Thyroid gland (tissue), 4 donors: ENCODE measurements around the gene RITA1. TPM values are rescaled to one million over a fixed set of nuclear protein-coding genes. Genes with fewer than 3 reads are reported as not detected.

Experiments
- DNase-seq, 2 donors: peaks; one replicate each; pipeline ENCODE4 v3.0.0-alpha.2; 2019
- H3K27ac ChIP-seq, 3 donors: fragments of 200-600 bp; sonication (generic); 1 replicate in 2 of 3; 2 replicates in 1 of 3; pipeline ENCODE4 v1.5.1; 2016 to 2019; ENCODE audit warnings: mild to moderate bottlenecking in 1 of 3, moderate library complexity in 1 of 3
- H3K27me3 ChIP-seq: fragments of 200-600 bp; sonication (generic); one replicate; pipeline ENCODE4 v1.5.1; 2019
- H3K36me3 ChIP-seq, 2 donors: fragments of 200-600 bp; sonication (generic); one replicate each; pipeline ENCODE4 v1.5.1; 2016 to 2019
- H3K4me1 ChIP-seq, 2 donors: fragments of 200-600 bp; sonication (generic); one replicate each; pipeline ENCODE4 v1.5.1; 2017 to 2019
- H3K4me3 ChIP-seq, 3 donors: fragments of 200-600 bp; sonication (generic); replicated peaks in 1 of 3; 1 replicate in 2 of 3; 2 replicates in 1 of 3; pipeline ENCODE4 v1.5.1; 2016; ENCODE audit warnings: mild to moderate bottlenecking in 1 of 3
- H3K9me3 ChIP-seq: fragments of 200-600 bp; sonication (generic); one replicate; pipeline ENCODE4 v1.5.1; 2017
- POLR2A ChIP-seq, 2 donors: fragments of 450-650 bp; IDR thresholded peaks; one replicate each; pipeline ENCODE4 v1.6.1; 2017; ENCODE audit warnings: antibody characterized with exemption in 2 of 2, mild to moderate bottlenecking in 2 of 2, moderate library complexity in 1 of 2
- WGBS, 2 donors: methylation state at CpG; one replicate each; pipeline ENCODE4 v1.1.5; 2017; 5-methylcytosine and 5-hydroxymethylcytosine counted together
- intact Hi-C: fragments of 100-400 bp; cut with DNase I; formaldehyde crosslinking; loops from one replicate; pipeline ENCODE4 v1.15.1; 2023
- microRNA-seq: library from miRNA; unstranded; fragments of <30 nt; microRNA quantifications from one replicate; pipeline ENCODE4, GENCODE V29; 2016
- small RNA-seq: library from RNA; depleted of rRNA; stranded (forward); fragments of <200 nt; gene quantifications from one replicate; pipeline ENCODE3, GENCODE V24; 2016
- total RNA-seq, 4 donors: library from RNA; depleted of rRNA; stranded (reverse); fragments of >200 nt; gene quantifications; one replicate each; pipeline ENCODE4 v1.2.3, GENCODE V29; 2016
- TF ChIP-seq, protein P1 (sequence below), 6 experiments: fragments of 200-600 bp in 3 of 6; fragments of 450-650 bp in 3 of 6; sonication (generic) in 3 of 6; IDR thresholded peaks; one replicate each; pipeline ENCODE4 v1.5.1; 2016 to 2019; ENCODE audit warnings: antibody characterized with exemption in 6 of 6, mild to moderate bottlenecking in 2 of 6, inconsistent platforms in 1 of 6, moderate library complexity in 1 of 6

The RITA1 gene
- total RNA-seq, 4 donors from 2014 or later: 26.6 to 39.6 (median 32.8) TPM

DNA sequence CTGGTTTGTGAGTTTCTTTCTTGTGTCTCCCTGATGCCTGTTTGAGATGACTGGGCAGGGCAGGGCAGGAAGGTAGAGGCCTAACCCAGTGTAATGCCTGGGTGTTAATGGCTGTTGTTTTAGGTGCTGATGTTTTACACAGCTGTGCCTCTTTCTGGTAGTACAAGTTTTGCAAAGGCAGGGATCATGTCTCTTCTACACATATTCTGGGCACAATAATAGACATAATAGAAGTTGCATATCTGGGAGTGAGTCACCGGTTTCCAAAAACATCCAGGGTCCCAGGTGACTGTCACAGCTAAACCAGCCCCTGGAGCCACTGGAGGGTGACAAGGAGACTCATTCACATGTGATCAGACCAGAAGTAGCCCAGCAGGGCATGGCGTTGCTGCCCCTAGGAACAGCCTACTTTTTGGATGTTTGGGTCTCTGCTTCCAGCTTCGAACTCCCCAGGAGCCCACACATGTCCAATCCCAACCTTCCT, 53.8 kb downstream of the RITA1 start:
- H3K27me3 ChIP-seq: no peaks in the 10 kb centered on the region
- H3K27ac ChIP-seq: peak overlapping the region; percentile 94 to 98 (median 96)
- peak; percentile 81 to 86 for DNase-seq
- H3K4me1 ChIP-seq: peaks cover 98 to 99% of the 10 kb centered on the region in 2 donors
- no peak for TF ChIP-seq POLR2A (IDR thresholded peaks at IDR 0.05)
- TF ChIP-seq, protein P1, sequence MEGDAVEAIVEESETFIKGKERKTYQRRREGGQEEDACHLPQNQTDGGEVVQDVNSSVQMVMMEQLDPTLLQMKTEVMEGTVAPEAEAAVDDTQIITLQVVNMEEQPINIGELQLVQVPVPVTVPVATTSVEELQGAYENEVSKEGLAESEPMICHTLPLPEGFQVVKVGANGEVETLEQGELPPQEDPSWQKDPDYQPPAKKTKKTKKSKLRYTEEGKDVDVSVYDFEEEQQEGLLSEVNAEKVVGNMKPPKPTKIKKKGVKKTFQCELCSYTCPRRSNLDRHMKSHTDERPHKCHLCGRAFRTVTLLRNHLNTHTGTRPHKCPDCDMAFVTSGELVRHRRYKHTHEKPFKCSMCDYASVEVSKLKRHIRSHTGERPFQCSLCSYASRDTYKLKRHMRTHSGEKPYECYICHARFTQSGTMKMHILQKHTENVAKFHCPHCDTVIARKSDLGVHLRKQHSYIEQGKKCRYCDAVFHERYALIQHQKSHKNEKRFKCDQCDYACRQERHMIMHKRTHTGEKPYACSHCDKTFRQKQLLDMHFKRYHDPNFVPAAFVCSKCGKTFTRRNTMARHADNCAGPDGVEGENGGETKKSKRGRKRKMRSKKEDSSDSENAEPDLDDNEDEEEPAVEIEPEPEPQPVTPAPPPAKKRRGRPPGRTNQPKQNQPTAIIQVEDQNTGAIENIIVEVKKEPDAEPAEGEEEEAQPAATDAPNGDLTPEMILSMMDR (IDR thresholded peaks at IDR 0.05): no peak
- 32 to 38% methylated on average over 3 of the region's 3 CpGs for WGBS, 2 donors
- H3K4me3 ChIP-seq: no peak overlapping the region
- intact Hi-C loops: no loop called here
- H3K36me3 ChIP-seq: no peaks in the 10 kb centered on the region
- no peaks in the 10 kb centered on the region for H3K9me3 ChIP-seq

DNA sequence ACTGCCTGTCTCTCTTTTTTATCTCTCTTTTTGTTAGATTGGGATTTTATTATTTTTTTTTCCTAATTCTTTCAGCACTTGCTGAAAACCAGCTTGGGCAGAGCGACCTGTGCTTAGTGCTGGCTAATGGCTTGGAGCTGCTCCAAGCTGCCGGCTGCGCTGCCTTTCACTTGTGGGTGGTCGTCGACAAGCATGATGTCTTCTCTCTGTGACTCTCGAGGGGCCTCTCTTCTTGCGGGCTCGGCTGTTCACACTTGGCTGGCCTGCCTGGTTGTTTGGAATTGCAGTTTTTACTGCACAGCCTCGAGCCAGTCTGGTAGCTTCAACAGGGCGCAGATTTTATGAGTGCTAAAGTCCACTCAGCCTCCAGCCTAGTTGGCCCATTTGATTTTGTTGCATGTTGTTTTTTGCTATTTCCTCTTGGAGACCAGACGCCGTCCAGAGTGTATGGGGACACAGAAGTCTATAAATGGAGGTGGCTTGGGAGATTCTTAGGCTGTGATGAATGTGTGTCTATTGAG, 54.4 kb downstream of the RITA1 start:
- Histone ChIP-seq H3K27ac (peak overlapping the region; percentile 94 to 98 (median 96)), H3K4me3 (no peak overlapping the region), H3K4me1 (peaks cover 98 to 99% of the 10 kb centered on the region in 2 donors), H3K9me3 (no peaks in the 10 kb centered on the region), H3K27me3 (no peaks in the 10 kb centered on the region), H3K36me3 (no peaks in the 10 kb centered on the region)
- DNase-seq: peak; percentile 88 to 93
- intact Hi-C loops: no loop called here
- WGBS, 2 donors: 16 to 24% methylated on average over 12 of the region's 12 CpGs
- peak in 1 of 2 donors; percentile 22 for TF ChIP-seq POLR2A (IDR thresholded peaks at IDR 0.05)
- TF ChIP-seq, protein P1 (IDR thresholded peaks at IDR 0.05): no peak

DNA sequence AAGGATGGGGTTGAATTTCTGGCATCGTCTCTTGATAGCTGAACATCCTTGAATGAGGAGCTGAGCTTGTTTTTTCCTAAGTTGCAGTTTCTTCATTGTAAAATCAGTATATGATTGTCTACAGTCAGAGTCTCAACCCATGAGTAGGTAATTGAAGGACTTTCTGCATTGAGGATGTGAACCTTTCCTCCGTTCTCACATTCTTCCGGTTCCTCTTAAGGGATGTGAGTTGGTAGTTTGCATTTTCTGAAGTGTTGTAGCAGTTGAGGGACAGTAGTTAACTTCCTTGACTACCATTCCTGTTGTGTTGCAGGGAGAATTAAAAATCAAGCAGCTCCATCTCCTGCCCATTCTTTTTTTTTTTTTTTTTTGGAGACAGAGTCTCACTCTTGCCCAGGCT, 54.9 kb downstream of the RITA1 start:
- TF ChIP-seq, protein P1 (IDR thresholded peaks at IDR 0.05): no peak
- TF ChIP-seq POLR2A (IDR thresholded peaks at IDR 0.05): no peak
- Histone ChIP-seq H3K27ac (peak overlapping the region; percentile 94 to 98 (median 96)), H3K27me3 (no peaks in the 10 kb centered on the region), H3K36me3 (no peaks in the 10 kb centered on the region), H3K4me1 (peaks cover 97 to 98% of the 10 kb centered on the region in 2 donors), H3K9me3 (no peaks in the 10 kb centered on the region), H3K4me3 (no peak overlapping the region)
- intact Hi-C loops: no loop called here
- WGBS, 2 donors: 62 to 72% methylated on average over 3 of the region's 3 CpGs
- peak in 1 of 2 donors; percentile 1 for DNase-seq

DNA sequence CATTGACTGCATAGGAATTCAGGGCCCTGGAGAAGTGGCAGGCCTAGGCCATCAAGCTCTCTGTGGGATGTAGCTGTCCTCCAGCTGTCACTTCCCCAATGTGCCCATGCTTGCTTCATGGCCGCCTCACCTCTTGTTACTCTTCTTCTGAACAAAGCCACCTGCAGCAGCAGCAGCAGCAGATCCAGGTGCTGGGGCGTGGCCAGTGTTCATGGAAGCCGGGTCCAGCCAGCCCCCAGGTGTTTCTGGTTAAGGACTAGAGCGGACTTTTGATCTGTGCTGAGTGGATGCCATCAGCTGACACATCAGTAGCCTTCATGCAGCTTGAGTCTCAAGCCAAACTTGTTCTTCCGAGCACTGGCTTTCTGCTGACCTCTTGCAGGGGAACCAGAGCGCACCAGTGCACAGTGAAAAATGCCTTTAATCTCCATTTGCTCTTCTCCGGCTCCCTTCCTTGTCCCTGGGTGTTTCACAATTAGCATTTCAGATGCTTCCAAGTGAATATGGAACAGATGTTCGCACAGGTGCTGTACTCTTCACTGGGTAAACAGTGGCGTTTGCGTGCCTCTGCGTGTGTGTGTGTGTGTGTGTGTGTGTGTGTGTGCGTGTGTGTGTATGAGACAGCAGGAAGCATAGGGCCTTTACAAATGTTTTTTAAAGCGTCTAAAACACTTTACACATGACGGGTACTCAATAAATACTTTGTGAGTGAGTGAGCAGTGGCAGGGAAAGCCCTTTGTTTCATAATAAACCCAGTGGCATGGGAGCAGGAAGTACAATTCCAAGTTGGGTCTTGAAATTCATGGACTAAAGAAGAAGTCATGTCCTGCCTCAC, 55.9 kb downstream of the RITA1 start:
- intact Hi-C loops: no loop called here
- Histone ChIP-seq H3K27ac (peak overlapping the region; percentile 94 to 98 (median 96)), H3K9me3 (no peaks in the 10 kb centered on the region), H3K4me3 (no peak overlapping the region), H3K4me1 (peaks cover 96 to 97% of the 10 kb centered on the region in 2 donors), H3K27me3 (no peaks in the 10 kb centered on the region), H3K36me3 (no peaks in the 10 kb centered on the region)
- TF ChIP-seq, protein P1 (IDR thresholded peaks at IDR 0.05): no peak
- no peak for TF ChIP-seq POLR2A (IDR thresholded peaks at IDR 0.05)
- DNase-seq: peak; percentile 94 to 95
- 32% methylated on average over 14 of the region's 14 CpGs for WGBS, 2 donors

Small RNA genes lying within 50 kb of the gene (microRNA-seq; reads per million reads assigned to microRNA genes)
- gene MIR7106: not detected

Small RNA genes lying within 50 kb of the gene (small RNA-seq; reads per million reads assigned to genes)
- gene MIR7106 (not detected), gene RF00019 (not detected)

Other genes with a start within 250 kb of the RITA1 start
- 1 to 10 TPM; 3.0 to 7.4 (median 5.7) TPM for gene OAS3, start 247.2 kb upstream of the RITA1 start, total RNA-seq
- gene OAS2, start 207.2 kb upstream of the RITA1 start, total RNA-seq: 1 to 10 TPM; 2.7 to 9.1 (median 6.0) TPM
- gene DTX1, start 129.0 kb upstream of the RITA1 start, total RNA-seq: 10 to 100 TPM; 11.5 to 37.1 (median 20.6) TPM
- gene RASAL1, start 50.0 kb upstream of the RITA1 start, total RNA-seq: 10 to 100 TPM; 27.3 to 52.9 (median 45.1) TPM
- gene CFAP73, start 36.0 kb upstream of the RITA1 start, total RNA-seq: under 1 TPM in 1 of 4 donors, not detected in 3; 0.56 TPM
- gene DDX54, start 243 bp upstream of the RITA1 start, total RNA-seq: 10 to 100 TPM; 59.9 to 79.3 (median 68.8) TPM
- gene TPCN1, start 35.7 kb downstream of the RITA1 start, total RNA-seq: 100 to 1,000 TPM in 2 of 4 donors, 10 to 100 TPM in 2; 58.3 to 135 (median 109) TPM
- 10 to 100 TPM; 23.3 to 50.5 (median 30.7) TPM for gene SLC8B1, start 149.4 kb downstream of the RITA1 start, total RNA-seq
- gene PLBD2, start 172.9 kb downstream of the RITA1 start, total RNA-seq: 10 to 100 TPM; 21.0 to 51.5 (median 44.3) TPM
- gene SDS, start 218.2 kb downstream of the RITA1 start, total RNA-seq: 1 to 10 TPM in 1 of 4 donors, under 1 TPM in 1, not detected in 2; 0.33 to 1.4 TPM
- gene SDSL, start 236.7 kb downstream of the RITA1 start, total RNA-seq: 10 to 100 TPM; 13.6 to 42.2 (median 27.5) TPM